ENCODE measurements around the gene CRACR2A. TPM values are rescaled to one million over a fixed set of nuclear protein-coding genes. Genes with fewer than 3 reads are reported as not detected.

The CRACR2A gene
- total RNA-seq, 6 donors from 2014 or later: 5.5 to 19.9 (median 7.2) TPM

GRCh38 chr12:3792623-3793288, 39.8 kb upstream of the CRACR2A start:
- H3K36me3 ChIP-seq: peaks cover 0 to 4% (median 0%) of the 10 kb centered on the region in 4 donors
- no peak for ATAC-seq (ENCODE audit: low FRiP score in 2 of 2)
- no peak overlapping the region for H3K4me3 ChIP-seq
- TF ChIP-seq, protein P1, sequence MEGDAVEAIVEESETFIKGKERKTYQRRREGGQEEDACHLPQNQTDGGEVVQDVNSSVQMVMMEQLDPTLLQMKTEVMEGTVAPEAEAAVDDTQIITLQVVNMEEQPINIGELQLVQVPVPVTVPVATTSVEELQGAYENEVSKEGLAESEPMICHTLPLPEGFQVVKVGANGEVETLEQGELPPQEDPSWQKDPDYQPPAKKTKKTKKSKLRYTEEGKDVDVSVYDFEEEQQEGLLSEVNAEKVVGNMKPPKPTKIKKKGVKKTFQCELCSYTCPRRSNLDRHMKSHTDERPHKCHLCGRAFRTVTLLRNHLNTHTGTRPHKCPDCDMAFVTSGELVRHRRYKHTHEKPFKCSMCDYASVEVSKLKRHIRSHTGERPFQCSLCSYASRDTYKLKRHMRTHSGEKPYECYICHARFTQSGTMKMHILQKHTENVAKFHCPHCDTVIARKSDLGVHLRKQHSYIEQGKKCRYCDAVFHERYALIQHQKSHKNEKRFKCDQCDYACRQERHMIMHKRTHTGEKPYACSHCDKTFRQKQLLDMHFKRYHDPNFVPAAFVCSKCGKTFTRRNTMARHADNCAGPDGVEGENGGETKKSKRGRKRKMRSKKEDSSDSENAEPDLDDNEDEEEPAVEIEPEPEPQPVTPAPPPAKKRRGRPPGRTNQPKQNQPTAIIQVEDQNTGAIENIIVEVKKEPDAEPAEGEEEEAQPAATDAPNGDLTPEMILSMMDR (IDR thresholded peaks at IDR 0.05): no peak
- no peak for TF ChIP-seq POLR2A (IDR thresholded peaks at IDR 0.05)
- no peak for TF ChIP-seq EP300 (IDR thresholded peaks at IDR 0.05)
- no peak for TF ChIP-seq POLR2AphosphoS5 (IDR thresholded peaks at IDR 0.05)
- H3K9me3 ChIP-seq: no peaks in the 10 kb centered on the region
- WGBS, 2 donors: 90 to 91% methylated on average over 10 of the region's 10 CpGs
- no peak for DNase-seq
- H3K27ac ChIP-seq: no peak overlapping the region
- H3K4me1 ChIP-seq: no peaks in the 10 kb centered on the region
- no peaks in the 10 kb centered on the region for H3K27me3 ChIP-seq

DNA sequence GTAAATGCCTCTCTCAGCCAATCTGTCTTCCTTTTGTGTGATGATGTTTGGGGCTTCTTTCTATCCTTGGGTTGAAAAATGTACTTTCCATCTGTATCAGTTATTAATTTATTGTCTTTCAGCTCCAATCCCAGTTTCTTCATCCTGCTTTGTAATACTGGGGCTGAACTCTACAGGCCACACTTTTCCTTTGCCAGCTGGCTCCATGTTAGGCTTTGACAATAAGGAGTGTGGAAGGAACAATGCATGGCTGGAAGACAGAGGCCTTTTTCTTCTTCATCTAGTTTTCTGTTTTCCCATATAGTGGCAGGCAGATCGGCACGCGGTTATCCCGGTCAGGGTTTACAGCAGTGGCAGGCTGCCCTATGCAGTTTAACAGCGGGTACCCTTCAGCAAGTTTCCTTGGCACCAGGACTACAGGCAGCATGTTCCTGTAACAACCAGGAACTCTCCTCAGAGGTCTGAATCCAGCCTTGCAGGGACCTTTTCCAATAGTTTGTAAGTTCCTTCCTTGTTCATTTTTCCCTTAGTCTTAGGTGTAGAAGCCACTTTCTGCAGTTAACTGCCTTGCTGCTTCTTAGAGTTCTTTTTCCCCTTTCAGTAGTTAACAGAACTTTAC, 38.5 kb upstream of the CRACR2A start:
- H3K9me3 ChIP-seq: no peaks in the 10 kb centered on the region
- DNase-seq: no peak
- no peaks in the 10 kb centered on the region for H3K4me1 ChIP-seq
- no peaks in the 10 kb centered on the region for H3K27me3 ChIP-seq
- H3K36me3 ChIP-seq: no peaks in the 10 kb centered on the region
- TF ChIP-seq, protein P1 (IDR thresholded peaks at IDR 0.05): no peak
- no peak for TF ChIP-seq POLR2AphosphoS5 (IDR thresholded peaks at IDR 0.05)
- TF ChIP-seq POLR2A (IDR thresholded peaks at IDR 0.05): no peak
- TF ChIP-seq EP300 (IDR thresholded peaks at IDR 0.05): no peak
- H3K4me3 ChIP-seq: no peak overlapping the region
- no peak for ATAC-seq (ENCODE audit: low FRiP score in 2 of 2)
- H3K27ac ChIP-seq: no peak overlapping the region
- 82 to 93% methylated on average over 5 of the region's 5 CpGs for WGBS, 2 donors

- WGBS, 2 donors: 84 to 89% methylated on average over 2 of the region's 2 CpGs
Measured at GRCh38 chr12:3790642-3791041, 37.7 kb upstream of the CRACR2A start.

DNA sequence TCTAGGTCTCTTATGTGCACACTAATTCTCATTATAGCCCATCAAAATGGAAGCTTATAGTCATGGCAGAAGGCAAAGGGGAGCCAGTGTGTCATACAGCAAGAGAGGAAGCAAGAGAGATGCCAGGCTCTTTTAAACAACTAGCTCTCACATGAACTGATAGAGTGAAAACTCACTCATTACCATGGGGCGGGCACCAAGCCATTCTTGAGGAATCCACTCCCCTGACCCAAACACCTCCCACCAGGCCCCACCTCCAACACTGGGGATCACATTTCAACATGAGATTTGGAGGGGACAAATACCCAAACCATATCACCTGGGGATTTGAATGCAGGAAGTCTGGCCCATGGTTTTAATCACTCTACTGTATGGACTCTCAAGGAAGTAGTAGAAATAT, 36.9 kb upstream of the CRACR2A start:
- ATAC-seq (ENCODE audit: low FRiP score in 2 of 2) (no peak), DNase-seq (no peak)
- Histone ChIP-seq H3K36me3 (no peaks in the 10 kb centered on the region), H3K4me1 (no peaks in the 10 kb centered on the region), H3K9me3 (no peaks in the 10 kb centered on the region), H3K27ac (no peak overlapping the region), H3K27me3 (no peaks in the 10 kb centered on the region), H3K4me3 (no peak overlapping the region)
- WGBS, 2 donors: 88 to 91% methylated on average over 1 of the region's 1 CpG
- TF ChIP-seq POLR2A (IDR thresholded peaks at IDR 0.05) (no peak), POLR2AphosphoS5 (IDR thresholded peaks at IDR 0.05) (no peak), EP300 (IDR thresholded peaks at IDR 0.05) (no peak)
- TF ChIP-seq, protein P1 (IDR thresholded peaks at IDR 0.05): no peak

More at GRCh38 chr12:3790642-3791041, 37.7 kb upstream of the CRACR2A start:
- H3K4me1 ChIP-seq: no peaks in the 10 kb centered on the region
- no peak overlapping the region for H3K4me3 ChIP-seq
- no peak for ATAC-seq (ENCODE audit: low FRiP score in 2 of 2)
- TF ChIP-seq POLR2A (IDR thresholded peaks at IDR 0.05) (no peak), POLR2AphosphoS5 (IDR thresholded peaks at IDR 0.05) (no peak), EP300 (IDR thresholded peaks at IDR 0.05) (no peak)
- TF ChIP-seq, protein P1 (IDR thresholded peaks at IDR 0.05): no peak
- H3K27me3 ChIP-seq: no peaks in the 10 kb centered on the region
- no peak for DNase-seq
- no peak overlapping the region for H3K27ac ChIP-seq
- H3K9me3 ChIP-seq: no peaks in the 10 kb centered on the region
- no peaks in the 10 kb centered on the region for H3K36me3 ChIP-seq

Data from upper lobe of left lung (tissue), 6 donors.